MCF 10A (cell line): ENCODE data around the gene NCK2. TPM values are rescaled to one million over a fixed set of nuclear protein-coding genes. Genes with fewer than 3 reads are reported as not detected.

Experiments used
- BruUV-seq: library from RNA; stranded (reverse); fragments of 400-500 nt; replicated peaks from 2 replicates; lab custom pipeline; 2021; lab: Mats Ljungman, UMichigan
- CTCF ChIA-PET: fragments of 300-600 bp; sonication (Branson Sonifier 250); formaldehyde crosslinking; extraction: SDS; loops from one replicate; lab custom pipeline; 2021; ENCODE audit warnings: antibody characterized with exemption, inconsistent platforms; lab: Yijun Ruan, JAX
- POLR2A ChIA-PET: fragments of 300-600, 350-650 bp; sonication (Branson Sonifier 250); formaldehyde crosslinking; extraction: SDS; loops from one replicate; lab custom pipeline; 2020; ENCODE audit warnings: antibody characterized with exemption, inconsistent platforms; lab: Yijun Ruan, JAX
- DNase-seq: peaks from one replicate; pipeline ENCODE4 v3.0.0-alpha.2; 2018; ENCODE audit not compliant: unreplicated experiment
- H3K27ac Mint-ChIP-seq: one replicate; pipeline ENCODE4 v1.8.0; 2022; ENCODE audit warnings: mild to moderate bottlenecking, low read depth, mixed read lengths; ENCODE audit not compliant: unreplicated experiment
- H3K27me3 Mint-ChIP-seq: one replicate; pipeline ENCODE4 v1.8.0; 2022; ENCODE audit warnings: mixed read lengths; ENCODE audit not compliant: insufficient read depth, unreplicated experiment
- H3K36me3 Mint-ChIP-seq: one replicate; pipeline ENCODE4 v1.8.0; 2022; ENCODE audit warnings: mild to moderate bottlenecking, moderate library complexity, mixed read lengths; ENCODE audit not compliant: insufficient read depth, unreplicated experiment
- H3K4me1 Mint-ChIP-seq: one replicate; pipeline ENCODE4 v1.8.0; 2022; ENCODE audit warnings: mixed read lengths; ENCODE audit not compliant: insufficient read depth, unreplicated experiment
- H3K4me3 Mint-ChIP-seq: one replicate; pipeline ENCODE4 v1.8.0; 2022; ENCODE audit warnings: mild to moderate bottlenecking, moderate library complexity, mixed read lengths; ENCODE audit not compliant: unreplicated experiment
- H3K9me3 Mint-ChIP-seq: one replicate; pipeline ENCODE4 v1.8.0; 2022; ENCODE audit warnings: mixed read lengths; ENCODE audit not compliant: unreplicated experiment
- CTCF ChIP-seq: fragments of 200-600 bp; IDR thresholded peaks from one replicate; pipeline ENCODE4 v1.8.0; 2022; ENCODE audit warnings: antibody characterized with exemption, mild to moderate bottlenecking; ENCODE audit not compliant: unreplicated experiment
- intact Hi-C: fragments of 100-400 bp; cut with micrococcal nuclease; formaldehyde crosslinking; loops from 2 replicates; pipeline ENCODE4 v1.14.1; 2022
- total RNA-seq: library from RNA; stranded (reverse); gene quantifications from 2 replicates; pipeline ENCODE4 v1.2.3, GENCODE V29; 2022

Gene NCK2
- total RNA-seq, 1 experiment from 2014 or later = 36.5 TPM

GRCh38 chr2:105917688-105918087 lies 173.0 kb downstream of the NCK2 start:
- no peak for DNase-seq
- intact Hi-C loops = no loop called here
- ChIA-PET CTCF (no interaction called here), POLR2A (no interaction called here)
- no peaks in the 10 kb centered on the region for H3K27me3 Mint-ChIP-seq
- no peak for TF ChIP-seq CTCF
- peaks cover 9% of the 10 kb centered on the region for H3K4me1 Mint-ChIP-seq
- BruUV-seq = no TSS peak
- no peak overlapping the region for H3K27ac Mint-ChIP-seq
- peaks cover 1% of the 10 kb centered on the region for H3K36me3 Mint-ChIP-seq
- no peak overlapping the region for H3K4me3 Mint-ChIP-seq
- no peaks in the 10 kb centered on the region for H3K9me3 Mint-ChIP-seq

DNA sequence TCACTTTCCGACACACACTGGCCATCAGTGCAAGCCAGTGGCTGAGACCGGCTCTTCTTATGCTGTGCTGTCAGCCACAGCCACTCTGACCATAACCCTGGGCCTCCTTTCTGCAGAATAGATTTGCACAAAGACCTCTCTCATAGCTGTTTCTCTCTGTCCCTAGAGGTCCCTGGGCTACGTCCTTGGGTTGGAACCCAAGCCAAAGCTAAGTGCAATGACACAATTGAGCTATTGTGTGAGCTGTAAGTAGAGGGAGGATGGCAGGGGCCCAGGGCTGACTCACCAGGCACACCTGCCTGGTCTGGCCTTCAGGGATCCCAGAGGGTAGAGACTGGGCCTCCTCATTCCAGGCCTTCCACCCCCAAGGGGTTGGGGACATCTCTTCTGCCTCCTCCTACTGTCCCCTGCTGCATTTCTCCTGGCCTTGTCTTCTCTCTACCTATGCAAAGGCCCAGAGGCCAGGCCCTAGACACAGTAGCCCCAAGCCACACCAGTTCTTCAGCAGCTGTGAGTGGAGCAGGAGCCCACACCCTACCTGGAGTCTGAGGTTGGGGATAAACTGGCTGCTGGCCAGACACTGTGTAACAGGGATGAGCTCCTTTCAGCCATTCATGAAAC lies 174.6 kb downstream of the NCK2 start:
- Mint-ChIP-seq H3K9me3 (no peaks in the 10 kb centered on the region), H3K36me3 (peaks cover 6% of the 10 kb centered on the region), H3K4me1 (peaks cover 9% of the 10 kb centered on the region), H3K27ac (no peak overlapping the region), H3K27me3 (peaks cover 5% of the 10 kb centered on the region), H3K4me3 (no peak overlapping the region)
- TF ChIP-seq CTCF = no peak
- ChIA-PET POLR2A (interaction anchor here (0.6 to 1.1 kb wide), 2 partner anchors 13 to 174 kb away, joined by 4 read pairs; no protein-coding TSS in a partner anchor), CTCF (interaction anchor here (0.6 to 1.3 kb wide), 5 partner anchors 15 to 428 kb away, joined by 3 to 4 read pairs (median 3); no protein-coding TSS in a partner anchor)
- BruUV-seq = no TSS peak
- peak; percentile 65 for DNase-seq
- intact Hi-C loops = no loop called here

- peaks cover 9% of the 10 kb centered on the region for H3K4me1 Mint-ChIP-seq
- H3K27ac Mint-ChIP-seq = no peak overlapping the region
- ChIA-PET CTCF (interaction anchor here (0.6 to 1.3 kb wide), 5 partner anchors 15 to 206 kb away, joined by 3 to 4 read pairs (median 3); no protein-coding TSS in a partner anchor), POLR2A (interaction anchor here (0.6 kb wide), 1 partner anchor 174 kb away, joined by 4 read pairs; no protein-coding TSS in a partner anchor)
- H3K4me3 Mint-ChIP-seq = no peak overlapping the region
- DNase-seq = peak; percentile 50
- peaks cover 6% of the 10 kb centered on the region for H3K36me3 Mint-ChIP-seq
- intact Hi-C loops = loop anchor here (5.0 kb wide), 1 partner anchor 167 kb away; no protein-coding TSS in a partner anchor
- no TSS peak for BruUV-seq
- H3K9me3 Mint-ChIP-seq = no peaks in the 10 kb centered on the region
- peak; percentile 49 for TF ChIP-seq CTCF
- H3K27me3 Mint-ChIP-seq = peaks cover 8% of the 10 kb centered on the region
Observed at GRCh38 chr2:105919826-105920225, 175.1 kb downstream of the NCK2 start.

GRCh38 chr2:105924271-105924670 lies 179.6 kb downstream of the NCK2 start:
- ChIA-PET CTCF (no interaction called here), POLR2A (no interaction called here)
- Mint-ChIP-seq H3K9me3 (no peaks in the 10 kb centered on the region), H3K27ac (no peak overlapping the region), H3K36me3 (peaks cover 6% of the 10 kb centered on the region), H3K4me1 (peaks cover 8% of the 10 kb centered on the region), H3K27me3 (peaks cover 8% of the 10 kb centered on the region), H3K4me3 (no peak overlapping the region)
- no TSS peak for BruUV-seq
- intact Hi-C loops = loop anchor here (5.0 kb wide), 1 partner anchor 163 kb away; no protein-coding TSS in a partner anchor
- DNase-seq = no peak
- no peak for TF ChIP-seq CTCF
